Measurements from ENCODE around the gene LRRC36. TPM values are rescaled to one million over a fixed set of nuclear protein-coding genes. Genes with fewer than 3 reads are reported as not detected.
A peak's percentile ranks its signal among the peaks of the same experiment; 100 is the strongest.

LRRC36 gene, protein sequence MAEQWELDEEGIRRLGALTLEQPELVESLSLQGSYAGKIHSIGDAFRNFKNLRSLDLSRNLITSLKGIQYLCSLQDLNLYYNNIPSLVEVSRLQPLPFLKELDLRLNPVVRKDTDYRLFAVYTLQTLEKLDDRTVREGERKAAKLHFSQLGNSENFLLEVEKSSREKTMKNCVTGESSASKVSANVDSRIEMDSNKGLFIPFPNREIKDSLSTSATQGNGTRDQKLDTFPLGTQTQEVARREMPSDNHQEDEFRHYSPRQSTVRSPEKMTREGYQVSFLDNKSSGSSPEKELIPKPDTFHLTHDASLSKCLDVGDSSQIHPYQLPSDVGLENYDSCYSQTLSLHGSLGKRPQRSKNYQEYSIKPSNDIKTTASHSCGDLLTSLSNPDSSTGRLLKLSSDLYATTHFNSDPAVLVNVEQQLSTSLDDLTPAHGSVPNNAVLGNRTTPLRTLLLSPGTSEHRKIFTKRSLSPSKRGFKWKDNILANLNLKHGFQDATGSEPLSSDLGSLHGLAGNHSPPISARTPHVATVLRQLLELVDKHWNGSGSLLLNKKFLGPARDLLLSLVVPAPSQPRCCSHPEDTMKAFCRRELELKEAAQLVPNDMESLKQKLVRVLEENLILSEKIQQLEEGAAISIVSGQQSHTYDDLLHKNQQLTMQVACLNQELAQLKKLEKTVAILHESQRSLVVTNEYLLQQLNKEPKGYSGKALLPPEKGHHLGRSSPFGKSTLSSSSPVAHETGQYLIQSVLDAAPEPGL
- total RNA-seq, result not detected
- long read RNA-seq, result 0 reads

DNA sequence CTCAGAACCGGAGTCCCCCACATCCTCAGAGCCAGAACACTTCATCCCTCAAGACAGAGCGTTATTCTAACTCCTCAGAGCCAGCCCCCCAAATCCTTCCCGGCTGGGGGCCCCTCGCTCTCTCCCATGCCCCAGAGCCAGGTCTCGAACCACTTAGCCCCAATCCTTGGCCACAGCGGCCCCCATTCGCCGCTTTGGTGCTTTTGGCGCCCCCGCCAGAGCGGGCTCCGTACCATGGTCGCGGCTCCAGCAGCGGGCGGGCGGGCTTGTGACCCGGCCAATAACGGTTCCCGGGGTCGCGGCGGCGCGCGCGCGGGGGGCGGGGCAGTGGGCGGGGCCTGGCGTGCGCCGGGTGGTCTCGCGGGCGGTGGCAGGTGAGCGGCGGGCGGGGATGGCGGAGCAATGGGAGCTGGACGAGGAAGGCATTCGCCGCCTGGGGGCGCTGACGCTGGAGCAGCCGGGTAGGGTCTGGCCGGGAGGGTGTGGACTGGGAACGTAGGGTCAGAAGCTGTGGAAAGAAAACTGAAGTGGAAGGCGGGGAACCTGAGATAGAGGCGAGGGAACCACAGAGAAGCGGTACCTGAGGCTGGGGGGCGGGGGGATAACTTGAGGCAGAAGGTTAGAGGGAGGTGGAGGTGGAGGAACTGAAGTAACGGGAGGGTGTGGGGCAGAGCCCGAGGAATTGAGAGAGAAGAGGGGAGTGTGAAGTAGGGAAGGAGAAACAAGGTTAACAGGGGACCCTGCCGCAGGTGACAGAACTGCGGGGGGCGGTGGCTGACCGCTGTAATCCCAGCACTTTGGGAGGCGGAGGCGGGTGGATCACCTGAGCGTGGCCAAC, at the start of gene LRRC36, which contains the start of gene KCTD19:
TSS of gene LRRC36 (plus strand) at position 344 of the 838 bp plus-strand sequence. CDS start at position 392, 48 bp downstream.
TSS of gene KCTD19 (minus strand) at position 270 of the 838 bp plus-strand sequence. CDS start at position 236, 34 bp downstream.
- peak within 1 kb of the TSS in 2 of 3 donors; percentile 16 to 36 for H3K4me3 ChIP-seq

DNA sequence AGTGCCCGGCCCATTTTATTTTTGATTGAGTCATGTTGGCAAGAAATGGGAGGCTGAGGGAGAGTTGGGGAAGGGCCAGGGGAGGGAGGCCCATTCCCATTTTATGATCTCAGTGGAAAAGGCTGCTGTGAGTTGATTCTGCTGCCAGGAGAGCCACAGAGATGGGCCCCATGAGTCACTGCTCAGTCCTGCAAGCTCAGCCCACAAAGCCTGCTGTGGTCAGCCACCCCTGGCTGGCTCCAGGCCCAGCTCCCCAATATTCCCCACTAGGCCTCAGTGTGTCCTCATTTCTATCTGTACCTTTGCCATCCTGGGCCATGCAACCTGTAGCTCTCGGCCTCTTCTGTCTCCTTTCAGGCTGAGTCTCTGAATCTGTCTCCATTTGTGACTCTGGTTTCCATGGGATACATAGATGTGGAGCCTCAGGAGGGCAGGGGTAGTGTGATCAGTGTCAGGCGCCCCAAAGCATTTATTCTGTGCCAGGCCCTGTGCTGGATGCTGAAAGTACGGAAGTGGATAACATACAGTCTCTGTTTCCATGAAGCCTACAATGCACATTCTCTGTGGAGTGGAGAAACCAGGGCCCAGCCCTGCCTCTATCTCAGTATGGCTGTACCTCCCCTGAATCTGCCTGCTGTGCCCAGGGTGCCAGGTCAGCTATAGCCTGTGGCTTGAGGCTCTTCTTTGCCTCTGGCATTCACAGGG, 49.2 kb upstream of the LRRC36 start:
- H3K4me3 ChIP-seq, result no peak overlapping the region
- H3K9me3 ChIP-seq, result no peaks in the 10 kb centered on the region
- no peaks in the 10 kb centered on the region for H3K36me3 ChIP-seq
- no peaks in the 10 kb centered on the region for H3K27me3 ChIP-seq
- intact Hi-C loops (cut with DNase I), result no loop called here
- TF ChIP-seq, protein P1, sequence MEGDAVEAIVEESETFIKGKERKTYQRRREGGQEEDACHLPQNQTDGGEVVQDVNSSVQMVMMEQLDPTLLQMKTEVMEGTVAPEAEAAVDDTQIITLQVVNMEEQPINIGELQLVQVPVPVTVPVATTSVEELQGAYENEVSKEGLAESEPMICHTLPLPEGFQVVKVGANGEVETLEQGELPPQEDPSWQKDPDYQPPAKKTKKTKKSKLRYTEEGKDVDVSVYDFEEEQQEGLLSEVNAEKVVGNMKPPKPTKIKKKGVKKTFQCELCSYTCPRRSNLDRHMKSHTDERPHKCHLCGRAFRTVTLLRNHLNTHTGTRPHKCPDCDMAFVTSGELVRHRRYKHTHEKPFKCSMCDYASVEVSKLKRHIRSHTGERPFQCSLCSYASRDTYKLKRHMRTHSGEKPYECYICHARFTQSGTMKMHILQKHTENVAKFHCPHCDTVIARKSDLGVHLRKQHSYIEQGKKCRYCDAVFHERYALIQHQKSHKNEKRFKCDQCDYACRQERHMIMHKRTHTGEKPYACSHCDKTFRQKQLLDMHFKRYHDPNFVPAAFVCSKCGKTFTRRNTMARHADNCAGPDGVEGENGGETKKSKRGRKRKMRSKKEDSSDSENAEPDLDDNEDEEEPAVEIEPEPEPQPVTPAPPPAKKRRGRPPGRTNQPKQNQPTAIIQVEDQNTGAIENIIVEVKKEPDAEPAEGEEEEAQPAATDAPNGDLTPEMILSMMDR (IDR thresholded peaks at IDR 0.05), result no peak
- no peak for TF ChIP-seq POLR2A (IDR thresholded peaks at IDR 0.05)
- DNase-seq (no peak), ATAC-seq (peak in 1 of 4 donors; percentile 56)
- no peak overlapping the region for H3K27ac ChIP-seq
- 70% methylated on average over 1 of the region's 4 CpGs for WGBS (ENCODE audit: insufficient coverage, low coverage, low lambda C conversion rate, missing lambda C conversion rate)
- no peaks in the 10 kb centered on the region for H3K4me1 ChIP-seq

More for the DNA sequence above, at the start of gene LRRC36, which contains the start of gene KCTD19:
- H3K27me3 ChIP-seq, result no peaks in the 10 kb centered on the region
- DNase-seq (peak; percentile 54 to 62 (median 55)), ATAC-seq (peak; percentile 33 to 57 (median 50))
- WGBS (ENCODE audit: insufficient coverage, low coverage, low lambda C conversion rate, missing lambda C conversion rate), result 11% methylated on average over 60 of the region's 61 CpGs
- H3K27ac ChIP-seq, result no peak within 1 kb of the TSS
- intact Hi-C loops (cut with DNase I), result no loop called here
- H3K36me3 ChIP-seq, result no peaks in the 10 kb centered on the region
- TF ChIP-seq, protein P1 (IDR thresholded peaks at IDR 0.05), result peak; percentile 11 to 35 (median 24)
- no peak for TF ChIP-seq POLR2A (IDR thresholded peaks at IDR 0.05)
- no peaks in the 10 kb centered on the region for H3K9me3 ChIP-seq
- peaks cover 0 to 6% (median 0%) of the 10 kb centered on the region in 4 donors for H3K4me1 ChIP-seq

DNA sequence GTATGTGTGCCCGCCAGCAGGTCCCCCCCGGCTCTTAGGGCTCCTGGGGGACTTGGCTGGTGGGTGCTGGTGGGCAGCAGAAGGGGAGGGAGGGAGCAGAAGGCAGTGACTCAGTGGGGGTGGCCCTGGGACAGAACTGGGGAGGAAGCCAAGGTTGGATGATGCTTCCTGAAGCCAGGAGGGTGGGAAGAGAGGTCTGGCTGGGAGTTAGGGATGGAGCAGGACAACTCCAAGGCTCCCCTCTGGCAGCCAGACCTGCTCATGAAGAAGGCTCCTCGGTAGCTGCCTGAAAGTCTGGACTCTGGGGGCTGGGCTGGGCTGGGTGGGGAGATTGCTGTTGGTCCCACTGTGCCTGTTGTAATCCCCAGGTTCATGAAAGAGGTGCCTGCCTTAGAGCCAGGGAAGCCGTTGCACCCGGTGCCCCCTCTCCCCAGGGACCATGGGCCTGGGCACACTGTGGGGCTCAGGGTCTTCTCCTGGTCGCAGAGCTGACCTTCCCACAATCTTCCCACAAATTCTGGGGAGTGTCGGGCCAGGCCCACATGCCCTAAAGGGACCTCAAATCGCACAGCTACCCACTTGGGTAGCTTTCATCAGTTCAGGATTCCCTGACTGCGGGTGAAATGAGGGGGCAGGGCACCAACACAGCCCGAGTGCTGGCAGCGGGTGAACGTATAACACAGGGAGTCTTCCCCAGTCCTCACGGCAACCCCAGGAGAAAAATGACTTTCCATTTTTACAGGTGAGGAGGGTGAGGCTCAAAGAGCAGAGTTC, 48.4 kb upstream of the LRRC36 start:
- Histone ChIP-seq H3K9me3 (no peaks in the 10 kb centered on the region), H3K4me3 (peak overlapping the region; percentile 31 to 41 (median 34)), H3K36me3 (no peaks in the 10 kb centered on the region), H3K27ac (no peak overlapping the region), H3K27me3 (no peaks in the 10 kb centered on the region), H3K4me1 (no peaks in the 10 kb centered on the region)
- intact Hi-C loops (cut with DNase I), result no loop called here
- TF ChIP-seq, protein P1 (IDR thresholded peaks at IDR 0.05), result no peak
- no peak for TF ChIP-seq POLR2A (IDR thresholded peaks at IDR 0.05)
- 70% methylated on average over 4 of the region's 13 CpGs for WGBS (ENCODE audit: insufficient coverage, low coverage, low lambda C conversion rate, missing lambda C conversion rate)
- DNase-seq (no peak), ATAC-seq (no peak)

All from right lobe of liver (tissue), 6 donors.